Thoracic aorta (tissue), 2 donors: ENCODE results near the gene PRKCB. TPM values are rescaled to one million over a fixed set of nuclear protein-coding genes. Genes with fewer than 3 reads are reported as not detected.

ENCODE experiments used
- ATAC-seq: fragments of 150-250 bp; one replicate; pipeline ENCODE4 v1.8.0; 2017; ENCODE audit warnings: low read depth; ENCODE audit not compliant: insufficient number of reproducible peaks, low FRiP score
- DNase-seq: peaks from one replicate; pipeline ENCODE4 v3.0.0-alpha.2; 2020; ENCODE audit warnings: low spot score
- H3K27ac ChIP-seq, 2 donors: fragments of 200-600 bp; sonication (generic); 1 replicate in 1 of 2; 2 replicates in 1 of 2; pipeline ENCODE4 v1.5.1; 2016; ENCODE audit warnings: mild to moderate bottlenecking in 2 of 2, moderate library complexity in 2 of 2
- H3K27me3 ChIP-seq: fragments of 200-600 bp; sonication (generic); replicated peaks from 2 replicates; pipeline ENCODE4 v1.6.0; 2016; ENCODE audit warnings: mild to moderate bottlenecking; ENCODE audit not compliant: insufficient read depth
- H3K36me3 ChIP-seq: fragments of 200-600 bp; sonication (generic); one replicate; pipeline ENCODE4 v1.5.1; 2016
- H3K4me1 ChIP-seq, 2 donors: fragments of 200-600 bp; sonication (generic); 1 replicate in 1 of 2; 2 replicates in 1 of 2; pipeline versions ENCODE4 v1.5.1 to v1.6.0; 2016; ENCODE audit warnings: low read depth in 2 of 2, mild to moderate bottlenecking in 1 of 2; ENCODE audit not compliant: control insufficient read depth in 1 of 2
- H3K4me3 ChIP-seq: fragments of 200-600 bp; sonication (generic); 2 replicates; pipeline ENCODE4 v1.5.1; 2016; ENCODE audit warnings: mild to moderate bottlenecking
- H3K9me3 ChIP-seq: fragments of 200-600 bp; sonication (generic); 2 replicates; pipeline ENCODE4 v1.5.1; 2016
- CTCF ChIP-seq: fragments of 200-600 bp; sonication (generic); IDR thresholded peaks from one replicate; pipeline ENCODE4 v1.5.1; 2019; ENCODE audit warnings: antibody characterized with exemption
- total RNA-seq, 2 donors: library from RNA; depleted of rRNA; stranded (reverse); fragments of >200 nt; gene quantifications; one replicate each; pipeline versions ENCODE4 v1.1.0 to v1.2.3, GENCODE V29; 2016

PRKCB gene
- total RNA-seq, 2 donors from 2014 or later = 3.4 to 7.5 TPM

GRCh38 chr16:24216961-24217360 lies 381.2 kb downstream of the PRKCB start:
- no peak for TF ChIP-seq CTCF
- Histone ChIP-seq H3K36me3 (no peaks in the 10 kb centered on the region), H3K27me3 (no peaks in the 10 kb centered on the region), H3K4me1 (no peaks in the 10 kb centered on the region), H3K27ac (no peak overlapping the region), H3K4me3 (no peak overlapping the region), H3K9me3 (no peaks in the 10 kb centered on the region)
- ATAC-seq (no peak), DNase-seq (no peak)

GRCh38 chr16:24217461-24217860 lies 381.7 kb downstream of the PRKCB start:
- Histone ChIP-seq H3K27me3 (no peaks in the 10 kb centered on the region), H3K36me3 (no peaks in the 10 kb centered on the region), H3K27ac (no peak overlapping the region), H3K4me1 (no peaks in the 10 kb centered on the region), H3K4me3 (no peak overlapping the region), H3K9me3 (no peaks in the 10 kb centered on the region)
- TF ChIP-seq CTCF = no peak
- ATAC-seq (no peak), DNase-seq (no peak)

- H3K27me3 ChIP-seq = no peaks in the 10 kb centered on the region
- TF ChIP-seq CTCF = no peak
- ATAC-seq (no peak), DNase-seq (no peak)
- H3K36me3 ChIP-seq = no peaks in the 10 kb centered on the region
- H3K27ac ChIP-seq = no peak overlapping the region
- H3K9me3 ChIP-seq = no peaks in the 10 kb centered on the region
- H3K4me3 ChIP-seq = no peak overlapping the region
- H3K4me1 ChIP-seq = no peaks in the 10 kb centered on the region
Measured at GRCh38 chr16:24218299-24218698, 382.5 kb downstream of the PRKCB start.

GRCh38 chr16:24221219-24221618 lies 385.4 kb downstream of the PRKCB start:
- no peaks in the 10 kb centered on the region for H3K9me3 ChIP-seq
- TF ChIP-seq CTCF = no peak
- H3K4me3 ChIP-seq = no peak overlapping the region
- no peak for DNase-seq
- no peaks in the 10 kb centered on the region for H3K36me3 ChIP-seq
- no peaks in the 10 kb centered on the region for H3K27me3 ChIP-seq
- no peaks in the 10 kb centered on the region for H3K4me1 ChIP-seq
- no peak overlapping the region for H3K27ac ChIP-seq
- ATAC-seq = no peak

- TF ChIP-seq CTCF = no peak
- H3K9me3 ChIP-seq = no peaks in the 10 kb centered on the region
- no peak for DNase-seq
- ATAC-seq = no peak
- no peak overlapping the region for H3K27ac ChIP-seq
- no peaks in the 10 kb centered on the region for H3K27me3 ChIP-seq
- no peaks in the 10 kb centered on the region for H3K36me3 ChIP-seq
- H3K4me3 ChIP-seq = no peak overlapping the region
- no peaks in the 10 kb centered on the region for H3K4me1 ChIP-seq
Measured at GRCh38 chr16:24228514-24228913, 392.7 kb downstream of the PRKCB start.
